HG03097 (cell line): Measurements from ENCODE around the gene JMJD7.

Experiments
- ATAC-seq: cut with Tn5 transposase; IDR thresholded peaks from one replicate; pipeline ENCODE4 v1.9.1; 2021; ENCODE audit not compliant: unreplicated experiment, low FRiP score

Gene JMJD7

DNA sequence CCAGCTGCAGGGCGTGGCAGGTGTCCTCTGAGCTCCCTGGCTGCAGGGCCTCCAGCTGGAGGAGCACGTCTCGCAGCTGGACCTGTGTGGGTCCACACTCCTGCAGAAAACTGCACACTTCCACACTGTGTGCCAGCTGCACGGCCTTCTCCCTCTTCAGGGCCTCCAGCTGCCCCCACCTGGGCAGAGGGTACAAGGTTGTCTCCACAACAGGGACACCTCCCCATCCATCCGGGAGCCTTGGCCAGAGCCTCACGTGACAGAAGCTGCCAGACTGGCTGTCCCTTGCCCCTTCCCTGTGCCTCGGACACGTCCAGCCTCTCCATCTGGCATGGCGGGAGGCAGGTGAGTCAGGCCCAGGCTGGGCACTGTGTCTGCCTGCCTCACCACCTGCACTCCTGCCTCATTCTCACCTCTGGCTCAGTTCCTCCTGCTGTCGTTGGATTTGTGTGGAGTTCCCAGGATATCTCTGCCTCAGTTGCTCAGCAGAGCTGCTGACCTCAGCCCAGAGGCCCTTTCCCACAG lies 51.5 kb downstream of the JMJD7 start:
- no peak for ATAC-seq

GRCh38 chr15:41880156-41880877 lies 52.4 kb downstream of the JMJD7 start:
- no peak for ATAC-seq

GRCh38 chr15:41881086-41881485 lies 53.2 kb downstream of the JMJD7 start:
- no peak for ATAC-seq

GRCh38 chr15:41881550-41881919 lies 53.6 kb downstream of the JMJD7 start:
- ATAC-seq, result no peak

DNA sequence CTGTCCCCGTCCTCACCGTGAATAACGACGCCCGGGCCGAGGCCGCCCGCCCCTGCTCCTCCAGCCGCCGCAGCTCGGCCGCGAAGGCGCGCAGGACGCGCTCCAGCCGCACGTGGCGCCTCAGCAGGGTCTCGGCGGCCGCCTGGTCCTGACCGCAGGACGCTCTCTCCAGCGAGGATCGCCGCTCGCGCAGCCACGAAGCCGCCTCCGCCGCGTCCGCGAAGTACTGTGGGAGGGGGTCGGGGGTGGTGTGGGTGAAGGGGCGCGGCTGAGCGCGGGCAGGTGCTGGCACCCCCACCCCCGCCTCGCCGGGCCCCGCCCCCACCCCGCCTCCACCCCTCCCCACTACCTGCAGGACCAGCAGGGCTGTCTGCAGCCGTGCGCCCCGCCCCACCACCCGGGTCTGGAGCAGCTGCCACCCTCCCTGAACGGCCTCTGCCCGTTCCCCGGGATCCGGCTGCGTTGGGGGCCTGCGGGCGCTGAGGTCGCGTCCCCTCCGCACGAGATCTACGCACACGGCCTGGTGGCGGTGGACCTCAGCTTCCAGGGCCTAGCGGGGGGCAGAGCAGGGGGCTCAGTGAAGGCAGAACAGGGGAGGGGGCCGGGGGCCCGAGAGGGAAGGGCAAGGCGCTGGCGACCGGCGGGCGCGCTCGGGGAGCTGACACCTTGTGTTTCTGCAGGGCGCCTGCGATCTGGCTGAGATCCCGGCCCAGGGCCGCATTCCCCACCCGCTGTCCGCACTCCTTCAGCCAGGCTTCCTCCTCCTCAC lies 54.2 kb downstream of the JMJD7 start:
- ATAC-seq, result no peak

DNA sequence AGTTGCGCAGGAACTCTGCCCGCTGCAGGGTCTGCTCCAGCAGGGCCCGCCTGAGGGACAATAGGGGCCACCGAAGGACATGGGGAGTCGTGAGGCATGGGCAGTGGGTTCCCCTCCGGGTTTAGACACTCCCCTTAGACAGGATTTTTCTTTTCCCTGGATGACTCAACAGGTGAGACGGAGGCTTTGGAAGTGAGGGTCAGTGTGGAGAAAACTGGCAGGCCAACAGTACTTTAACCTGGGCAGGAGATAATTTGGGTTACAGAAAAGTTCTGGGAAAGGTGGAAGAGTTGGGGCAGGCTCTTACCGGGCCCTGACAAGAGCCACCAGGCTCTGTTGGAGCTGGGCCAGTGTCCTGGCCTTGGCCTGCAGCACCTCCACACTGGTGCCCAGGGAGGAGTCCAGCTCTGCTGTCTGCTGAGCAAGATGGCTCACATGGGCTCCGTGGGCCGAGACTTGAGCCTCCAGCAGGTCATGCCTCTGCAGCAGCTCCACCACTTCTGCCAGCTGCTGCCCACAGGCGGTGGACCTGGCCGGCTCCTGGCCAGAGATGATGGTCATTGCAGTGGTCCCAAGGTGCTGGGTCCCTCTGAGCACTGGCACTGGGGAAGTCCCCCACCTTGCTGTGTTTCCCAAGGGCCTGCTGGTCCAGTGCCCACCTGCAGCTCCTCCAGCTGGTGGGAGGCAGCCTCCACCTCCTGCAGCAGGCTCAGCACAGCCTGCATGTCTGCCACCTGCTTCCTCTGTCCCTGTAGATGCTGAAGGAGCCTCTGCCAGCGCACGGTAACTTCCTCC lies 55.0 kb downstream of the JMJD7 start:
- no peak for ATAC-seq

GRCh38 chr15:41883484-41883825 lies 55.6 kb downstream of the JMJD7 start:
- ATAC-seq, result no peak

DNA sequence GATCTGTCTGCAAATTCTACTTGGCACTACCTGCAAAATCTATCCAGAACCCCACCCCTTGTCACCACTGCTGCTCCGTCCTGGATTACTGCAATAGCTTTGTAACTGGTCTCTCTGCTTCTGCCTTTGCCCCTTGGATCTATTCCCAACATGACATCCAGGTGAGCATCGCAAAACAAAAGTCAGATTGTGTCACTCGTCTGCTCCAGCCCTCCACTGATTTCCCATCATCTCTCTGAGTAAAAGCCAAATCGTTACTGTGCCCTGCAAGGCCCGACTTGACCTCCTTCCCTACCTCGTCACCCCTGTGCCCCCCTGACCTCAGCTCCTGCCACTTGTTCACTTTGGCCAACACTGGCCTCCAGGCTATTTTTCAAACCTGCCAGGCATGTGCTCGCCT lies 56.6 kb downstream of the JMJD7 start:
- no peak for ATAC-seq

- no peak for ATAC-seq
These were observed 57.4 kb downstream of the JMJD7 start for GRCh38 chr15:41885321-41885720.

GRCh38 chr15:41885841-41886240 lies 57.9 kb downstream of the JMJD7 start:
- ATAC-seq, result no peak

DNA sequence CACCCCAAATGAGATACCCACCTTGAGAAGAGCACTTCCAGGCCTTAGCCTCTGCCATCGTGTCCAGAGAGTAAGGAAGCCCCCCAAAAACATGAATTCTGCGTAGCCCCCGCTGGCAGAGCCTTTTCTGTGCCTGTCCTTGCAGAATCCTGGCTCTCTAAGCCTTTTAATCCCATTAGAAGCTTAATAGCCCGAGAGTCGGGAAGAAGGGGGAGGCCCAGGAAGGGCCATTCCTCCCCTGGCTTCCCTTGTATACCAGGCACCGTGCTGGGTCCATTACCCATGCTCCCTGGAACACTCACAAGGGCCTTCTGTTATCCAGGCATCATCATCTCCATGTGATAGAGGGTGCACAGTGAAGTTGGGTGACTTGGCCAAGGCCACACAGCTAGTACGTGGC lies 58.8 kb downstream of the JMJD7 start:
- ATAC-seq, result no peak

DNA sequence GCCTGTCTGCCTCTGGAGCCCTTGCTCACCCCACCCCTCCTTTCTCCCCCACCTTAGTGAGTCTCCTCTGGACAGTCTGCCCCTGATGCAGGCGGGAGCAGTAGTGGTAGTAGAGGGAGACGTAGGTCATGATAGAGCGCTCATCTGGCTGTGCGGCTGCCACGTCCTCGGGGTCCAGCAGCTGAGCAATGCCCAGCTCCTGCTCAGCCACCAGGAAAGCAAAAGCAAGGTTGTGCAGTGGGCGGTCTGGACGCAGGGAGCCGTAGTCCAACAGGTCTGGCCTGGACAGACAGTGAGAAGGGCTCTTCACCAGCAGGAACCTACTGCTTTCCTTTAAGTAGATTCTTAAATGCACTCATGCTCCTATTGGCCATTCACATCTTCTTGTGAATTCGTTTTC lies 59.3 kb downstream of the JMJD7 start:
- ATAC-seq, result no peak
